ENCODE results near the gene WDR72. TPM values are rescaled to one million over a fixed set of nuclear protein-coding genes. Genes with fewer than 3 reads are reported as not detected.

The WDR72 gene
- total and polyA plus RNA-seq, 4 donors = 0.10 to 0.79 (median 0.37) TPM

- DNase-seq (ENCODE audit: low read depth in 4 of 6, low spot score in 6 of 6) = no peak
- Histone ChIP-seq H3K4me1 (ENCODE audit: control insufficient read depth, insufficient read depth, low read length) (peaks cover 10% of the 10 kb centered on the region), H3K36me3 (ENCODE audit: control insufficient read depth, insufficient read depth, low read length) (no peaks in the 10 kb centered on the region), H3K27ac (ENCODE audit: low read depth, low read length) (no peak overlapping the region), H3K27me3 (ENCODE audit: control insufficient read depth, insufficient read depth, low read length) (peaks cover 13% of the 10 kb centered on the region), H3K4me3 (ENCODE audit: low read depth, low read length) (no peak overlapping the region), H3K9me3 (ENCODE audit: control insufficient read depth, insufficient read depth, low read length) (no peaks in the 10 kb centered on the region)
- no CpG with 5 or more reads among the region's 7 CpGs for WGBS (ENCODE audit: insufficient coverage)
These were observed 1.1 kb downstream of the WDR72 start for GRCh38 chr15:53758412-53758811.

- Histone ChIP-seq H3K36me3 (ENCODE audit: control insufficient read depth, insufficient read depth, low read length) (no peaks in the 10 kb centered on the region), H3K27me3 (ENCODE audit: control insufficient read depth, insufficient read depth, low read length) (peaks cover 13% of the 10 kb centered on the region), H3K9me3 (ENCODE audit: control insufficient read depth, insufficient read depth, low read length) (no peaks in the 10 kb centered on the region), H3K27ac (ENCODE audit: low read depth, low read length) (no peak overlapping the region), H3K4me1 (ENCODE audit: control insufficient read depth, insufficient read depth, low read length) (peaks cover 10% of the 10 kb centered on the region), H3K4me3 (ENCODE audit: low read depth, low read length) (no peak overlapping the region)
- 100% methylated on average over 3 of the region's 6 CpGs for WGBS (ENCODE audit: insufficient coverage)
- no peak for DNase-seq (ENCODE audit: low read depth in 4 of 6, low spot score in 6 of 6)
These were observed 1.6 kb downstream of the WDR72 start for GRCh38 chr15:53757906-53758305.

GRCh38 chr15:53753813-53754212 is 5.7 kb downstream of the WDR72 start:
- Histone ChIP-seq H3K4me3 (ENCODE audit: low read depth, low read length) (no peak overlapping the region), H3K4me1 (ENCODE audit: control insufficient read depth, insufficient read depth, low read length) (peaks cover under 1% of the 10 kb centered on the region), H3K27ac (ENCODE audit: low read depth, low read length) (no peak overlapping the region), H3K9me3 (ENCODE audit: control insufficient read depth, insufficient read depth, low read length) (no peaks in the 10 kb centered on the region), H3K36me3 (ENCODE audit: control insufficient read depth, insufficient read depth, low read length) (no peaks in the 10 kb centered on the region), H3K27me3 (ENCODE audit: control insufficient read depth, insufficient read depth, low read length) (peaks cover 5% of the 10 kb centered on the region)
- DNase-seq (ENCODE audit: low read depth in 4 of 6, low spot score in 6 of 6) = no peak
- WGBS (ENCODE audit: insufficient coverage) = no CpG with 5 or more reads among the region's 1 CpG

GRCh38 chr15:53752406-53752805 is 7.1 kb downstream of the WDR72 start:
- no peaks in the 10 kb centered on the region for H3K27me3 ChIP-seq (ENCODE audit: control insufficient read depth, insufficient read depth, low read length)
- H3K4me3 ChIP-seq (ENCODE audit: low read depth, low read length) = no peak overlapping the region
- WGBS (ENCODE audit: insufficient coverage) = 57% methylated on average over 1 of the region's 4 CpGs
- H3K36me3 ChIP-seq (ENCODE audit: control insufficient read depth, insufficient read depth, low read length) = no peaks in the 10 kb centered on the region
- no peaks in the 10 kb centered on the region for H3K9me3 ChIP-seq (ENCODE audit: control insufficient read depth, insufficient read depth, low read length)
- no peak overlapping the region for H3K27ac ChIP-seq (ENCODE audit: low read depth, low read length)
- no peak for DNase-seq (ENCODE audit: low read depth in 4 of 6, low spot score in 6 of 6)
- H3K4me1 ChIP-seq (ENCODE audit: control insufficient read depth, insufficient read depth, low read length) = no peaks in the 10 kb centered on the region

- Histone ChIP-seq H3K27me3 (ENCODE audit: control insufficient read depth, insufficient read depth, low read length) (no peaks in the 10 kb centered on the region), H3K27ac (ENCODE audit: low read depth, low read length) (no peak overlapping the region), H3K9me3 (ENCODE audit: control insufficient read depth, insufficient read depth, low read length) (no peaks in the 10 kb centered on the region), H3K36me3 (ENCODE audit: control insufficient read depth, insufficient read depth, low read length) (no peaks in the 10 kb centered on the region), H3K4me3 (ENCODE audit: low read depth, low read length) (no peak overlapping the region), H3K4me1 (ENCODE audit: control insufficient read depth, insufficient read depth, low read length) (no peaks in the 10 kb centered on the region)
- no CpG with 5 or more reads among the region's 1 CpG for WGBS (ENCODE audit: insufficient coverage)
- no peak for DNase-seq (ENCODE audit: low read depth in 4 of 6, low spot score in 6 of 6)
These were observed 11.9 kb downstream of the WDR72 start for GRCh38 chr15:53747501-53748068.

- Histone ChIP-seq H3K36me3 (ENCODE audit: control insufficient read depth, insufficient read depth, low read length) (no peaks in the 10 kb centered on the region), H3K27ac (ENCODE audit: low read depth, low read length) (no peak overlapping the region), H3K9me3 (ENCODE audit: control insufficient read depth, insufficient read depth, low read length) (no peaks in the 10 kb centered on the region), H3K4me1 (ENCODE audit: control insufficient read depth, insufficient read depth, low read length) (no peaks in the 10 kb centered on the region), H3K27me3 (ENCODE audit: control insufficient read depth, insufficient read depth, low read length) (no peaks in the 10 kb centered on the region), H3K4me3 (ENCODE audit: low read depth, low read length) (no peak overlapping the region)
- DNase-seq (ENCODE audit: low read depth in 4 of 6, low spot score in 6 of 6) = no peak
- WGBS (ENCODE audit: insufficient coverage) = no CpG with 5 or more reads among the region's 3 CpGs
These were observed 13.4 kb downstream of the WDR72 start for GRCh38 chr15:53746101-53746500.

- Histone ChIP-seq H3K27me3 (ENCODE audit: control insufficient read depth, insufficient read depth, low read length) (no peaks in the 10 kb centered on the region), H3K4me3 (ENCODE audit: low read depth, low read length) (no peak overlapping the region), H3K9me3 (ENCODE audit: control insufficient read depth, insufficient read depth, low read length) (no peaks in the 10 kb centered on the region), H3K36me3 (ENCODE audit: control insufficient read depth, insufficient read depth, low read length) (no peaks in the 10 kb centered on the region), H3K27ac (ENCODE audit: low read depth, low read length) (no peak overlapping the region), H3K4me1 (ENCODE audit: control insufficient read depth, insufficient read depth, low read length) (no peaks in the 10 kb centered on the region)
- 17% methylated on average over 1 of the region's 4 CpGs for WGBS (ENCODE audit: insufficient coverage)
- peak in 2 of 6 donors; percentile 15 to 30 for DNase-seq (ENCODE audit: low read depth in 4 of 6, low spot score in 6 of 6)
These were observed 19.8 kb downstream of the WDR72 start for GRCh38 chr15:53739651-53740050.

- no peak overlapping the region for H3K27ac ChIP-seq (ENCODE audit: low read depth, low read length)
- no peaks in the 10 kb centered on the region for H3K27me3 ChIP-seq (ENCODE audit: control insufficient read depth, insufficient read depth, low read length)
- H3K4me3 ChIP-seq (ENCODE audit: low read depth, low read length) = no peak overlapping the region
- H3K4me1 ChIP-seq (ENCODE audit: control insufficient read depth, insufficient read depth, low read length) = no peaks in the 10 kb centered on the region
- 60% methylated on average over 1 of the region's 4 CpGs for WGBS (ENCODE audit: insufficient coverage)
- H3K9me3 ChIP-seq (ENCODE audit: control insufficient read depth, insufficient read depth, low read length) = no peaks in the 10 kb centered on the region
- no peaks in the 10 kb centered on the region for H3K36me3 ChIP-seq (ENCODE audit: control insufficient read depth, insufficient read depth, low read length)
- DNase-seq (ENCODE audit: low read depth in 4 of 6, low spot score in 6 of 6) = no peak
These were observed 20.3 kb downstream of the WDR72 start for GRCh38 chr15:53739187-53739586.

GRCh38 chr15:53721334-53722087 is 38.0 kb downstream of the WDR72 start:
- no peak for DNase-seq (ENCODE audit: low read depth in 4 of 6, low spot score in 6 of 6)
- Histone ChIP-seq H3K9me3 (ENCODE audit: control insufficient read depth, insufficient read depth, low read length) (no peaks in the 10 kb centered on the region), H3K4me1 (ENCODE audit: control insufficient read depth, insufficient read depth, low read length) (no peaks in the 10 kb centered on the region), H3K27ac (ENCODE audit: low read depth, low read length) (no peak overlapping the region), H3K4me3 (ENCODE audit: low read depth, low read length) (no peak overlapping the region), H3K36me3 (ENCODE audit: control insufficient read depth, insufficient read depth, low read length) (no peaks in the 10 kb centered on the region), H3K27me3 (ENCODE audit: control insufficient read depth, insufficient read depth, low read length) (no peaks in the 10 kb centered on the region)
- no CpG with 5 or more reads among the region's 3 CpGs for WGBS (ENCODE audit: insufficient coverage)

Measured in spinal cord (tissue), 10 donors.